Measurements from ENCODE around the gene RTF2.

The RTF2 gene, protein sequence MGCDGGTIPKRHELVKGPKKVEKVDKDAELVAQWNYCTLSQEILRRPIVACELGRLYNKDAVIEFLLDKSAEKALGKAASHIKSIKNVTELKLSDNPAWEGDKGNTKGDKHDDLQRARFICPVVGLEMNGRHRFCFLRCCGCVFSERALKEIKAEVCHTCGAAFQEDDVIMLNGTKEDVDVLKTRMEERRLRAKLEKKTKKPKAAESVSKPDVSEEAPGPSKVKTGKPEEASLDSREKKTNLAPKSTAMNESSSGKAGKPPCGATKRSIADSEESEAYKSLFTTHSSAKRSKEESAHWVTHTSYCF

DNA sequence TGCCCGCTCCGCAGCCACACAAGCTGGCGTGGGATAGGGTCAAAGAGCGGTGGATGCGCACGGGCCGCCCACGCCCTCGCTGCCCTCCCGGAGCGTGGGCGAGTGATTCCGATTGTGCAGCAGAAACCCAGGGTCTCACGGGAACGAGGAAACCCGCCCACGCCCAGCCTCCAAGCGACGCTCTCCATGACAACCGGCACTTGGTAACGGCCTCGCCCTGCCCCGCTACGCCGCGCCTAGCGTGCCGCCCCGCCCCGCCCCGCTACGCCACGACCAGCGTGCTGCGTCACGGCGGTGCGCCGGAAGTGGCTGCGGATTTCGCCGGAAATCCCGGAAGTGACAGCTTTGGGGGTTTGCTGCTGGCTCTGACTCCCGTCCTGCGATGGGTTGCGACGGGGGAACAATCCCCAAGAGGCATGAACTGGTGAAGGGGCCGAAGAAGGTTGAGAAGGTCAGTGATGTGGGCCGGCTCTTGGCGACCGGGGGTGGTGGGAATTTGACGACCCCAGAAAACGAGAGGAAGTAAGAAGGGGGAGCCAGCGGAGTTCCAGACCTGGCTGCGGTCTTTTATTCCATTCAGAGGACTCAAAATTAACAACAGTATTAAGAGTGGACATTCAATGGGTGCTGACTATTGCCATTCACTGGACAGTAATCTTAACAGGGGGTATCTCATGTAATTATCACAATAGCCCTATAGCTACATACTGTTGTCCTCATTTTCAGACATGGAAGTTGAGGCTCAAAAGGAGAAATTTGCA is at the start of gene RTF2:
Gene RTF2, plus strand, starts transcription at position 312 of the 761 bp plus-strand sequence. Its CDS starts 71 bp downstream, at position 383.
- DNase-seq = peak; percentile 96 to 98

DNA sequence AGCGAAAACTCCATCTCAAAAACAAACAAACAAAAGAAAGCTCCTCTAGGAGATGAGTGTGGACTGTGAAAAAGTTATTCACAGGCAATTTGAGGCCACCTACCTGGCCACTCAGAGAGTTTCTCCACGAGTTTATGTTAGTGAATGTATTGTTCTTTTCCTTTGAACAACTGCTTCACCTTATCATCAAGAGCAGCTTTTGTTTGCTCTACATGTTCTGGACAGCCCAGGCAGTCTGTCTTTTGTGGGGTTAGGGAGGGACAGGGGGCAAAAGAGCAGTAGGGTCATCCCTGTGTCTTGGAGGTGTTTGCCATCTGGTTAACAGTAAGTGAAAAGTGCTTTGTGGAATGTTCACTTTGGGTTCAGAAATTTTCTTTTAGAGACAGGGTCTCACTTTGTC is 48.4 kb upstream of the RTF2 start:
- no peak for DNase-seq

DNA sequence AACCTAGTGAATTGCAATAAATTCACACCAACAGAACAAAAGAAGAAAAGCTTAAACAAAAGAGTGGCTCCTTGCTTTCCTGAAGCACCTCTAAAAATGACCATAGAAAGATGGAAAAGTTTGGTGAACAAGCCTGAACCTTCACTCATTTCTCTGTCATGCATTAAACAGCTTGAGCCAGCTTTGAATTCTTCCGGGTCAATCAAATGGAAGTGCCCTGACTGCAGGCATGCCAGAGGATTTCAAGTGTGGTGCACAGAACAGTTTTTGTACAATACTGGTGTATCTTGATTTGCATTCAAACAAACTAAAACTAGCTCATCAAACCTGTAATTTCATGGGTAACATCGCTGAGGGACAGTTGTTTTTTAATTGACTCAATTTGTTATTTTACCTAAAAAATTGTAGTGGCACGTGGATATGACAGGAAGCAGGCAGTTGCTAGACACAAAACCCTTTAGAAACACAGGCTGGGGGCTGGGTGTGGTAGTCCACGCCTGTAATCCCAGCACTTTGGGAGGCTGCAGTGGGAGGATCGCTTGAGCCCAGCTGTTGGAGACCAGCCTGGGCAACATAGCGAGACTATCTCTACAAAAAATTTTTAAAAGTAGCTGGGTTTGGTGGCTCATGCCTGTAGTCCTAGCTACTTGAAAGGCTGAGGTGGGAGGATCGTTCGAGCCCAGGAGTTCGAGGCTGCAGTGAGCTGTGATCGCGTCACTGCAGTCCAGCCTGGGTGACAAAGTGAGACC is 47.3 kb upstream of the RTF2 start:
- DNase-seq = no peak

DNA sequence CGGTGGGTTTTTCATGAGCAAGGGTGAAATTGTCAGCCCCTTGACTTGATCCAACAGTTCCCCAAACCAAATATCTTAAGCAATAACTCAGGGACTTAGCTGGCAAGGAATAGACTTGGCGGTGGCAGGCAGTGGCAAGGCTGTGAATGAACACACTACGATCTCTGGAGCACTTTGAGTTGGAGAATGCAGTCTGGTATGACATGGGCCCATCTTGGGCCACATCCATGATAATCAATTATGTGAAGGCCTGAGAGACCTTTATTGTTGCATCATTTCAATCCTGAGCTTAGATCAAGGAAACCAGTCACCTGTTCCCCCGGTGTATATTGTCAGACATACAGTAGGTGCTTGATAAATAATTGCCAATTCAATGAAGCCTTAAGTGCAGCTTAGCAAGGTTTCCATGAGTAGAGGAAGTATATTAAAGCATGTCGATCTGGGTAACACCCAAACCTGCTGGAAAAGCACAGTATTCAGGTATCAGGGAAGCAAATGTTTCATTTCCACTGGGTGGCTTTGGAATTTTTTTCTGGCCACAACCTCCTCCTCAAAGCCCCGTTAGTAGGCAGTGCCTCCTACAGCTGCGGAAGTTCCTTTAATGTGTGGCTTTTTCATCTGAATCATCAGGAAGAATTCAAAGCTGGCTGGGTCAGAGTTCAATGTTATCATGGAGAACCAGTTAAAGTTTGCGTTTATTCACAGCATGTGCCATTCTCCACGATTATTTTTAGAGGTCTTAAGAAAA is 46.2 kb upstream of the RTF2 start:
- no peak for DNase-seq

DNA sequence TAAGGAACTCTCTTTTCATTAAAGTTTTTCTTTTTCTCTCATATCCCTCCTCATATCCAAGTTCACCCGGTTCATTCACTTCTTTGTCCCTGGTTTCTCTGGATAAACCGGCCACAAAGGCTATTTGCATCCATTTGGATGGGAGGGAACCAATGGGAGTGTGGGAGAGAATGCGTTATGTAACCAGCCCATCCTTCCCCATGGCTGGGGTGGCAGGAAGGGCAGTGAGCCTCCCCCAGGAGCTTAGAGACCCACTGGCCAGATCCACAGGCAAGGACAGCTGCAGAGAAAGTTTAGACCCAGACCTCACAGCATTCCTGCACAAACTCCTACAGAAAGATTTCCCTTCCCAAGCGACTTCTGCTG is 45.6 kb upstream of the RTF2 start:
- DNase-seq = no peak

DNA sequence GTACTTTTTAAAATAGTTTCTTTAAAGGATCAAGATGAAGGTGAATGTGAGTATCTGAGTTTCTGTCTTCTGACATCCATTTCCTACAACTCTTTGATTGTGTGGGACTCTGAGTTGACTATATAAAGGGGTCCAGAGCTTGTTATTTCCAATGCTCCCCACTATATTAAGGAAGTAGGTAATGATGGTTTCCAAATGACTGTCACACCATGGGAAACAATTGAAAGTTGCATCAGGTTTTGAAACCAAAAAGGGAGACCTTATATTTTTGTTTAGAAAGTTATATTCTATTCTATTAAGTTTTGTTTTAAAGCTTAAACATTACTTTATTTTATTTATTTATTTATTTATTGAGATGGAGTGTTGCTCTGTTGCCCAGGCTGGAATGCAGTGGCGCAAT is 45.2 kb upstream of the RTF2 start:
- no peak for DNase-seq

DNA sequence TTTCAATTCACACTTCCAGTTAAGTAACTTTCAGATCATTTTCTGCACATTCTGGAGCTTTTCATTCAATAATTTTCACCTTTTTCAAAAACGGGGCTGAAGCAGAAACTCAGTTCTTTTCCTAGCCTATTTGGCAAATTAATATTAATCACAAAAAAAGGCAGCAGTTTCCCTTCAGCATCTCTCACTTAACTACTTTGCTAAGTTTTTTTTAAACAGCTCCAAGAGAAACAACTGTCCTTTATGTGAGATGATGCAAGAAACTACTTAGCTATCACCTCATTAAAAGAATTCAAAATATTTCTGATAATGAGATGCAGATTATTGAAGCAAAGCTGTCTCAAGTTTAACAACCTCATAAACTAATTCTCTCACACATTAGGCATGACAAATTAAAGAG is 44.5 kb upstream of the RTF2 start:
- DNase-seq = no peak

DNA sequence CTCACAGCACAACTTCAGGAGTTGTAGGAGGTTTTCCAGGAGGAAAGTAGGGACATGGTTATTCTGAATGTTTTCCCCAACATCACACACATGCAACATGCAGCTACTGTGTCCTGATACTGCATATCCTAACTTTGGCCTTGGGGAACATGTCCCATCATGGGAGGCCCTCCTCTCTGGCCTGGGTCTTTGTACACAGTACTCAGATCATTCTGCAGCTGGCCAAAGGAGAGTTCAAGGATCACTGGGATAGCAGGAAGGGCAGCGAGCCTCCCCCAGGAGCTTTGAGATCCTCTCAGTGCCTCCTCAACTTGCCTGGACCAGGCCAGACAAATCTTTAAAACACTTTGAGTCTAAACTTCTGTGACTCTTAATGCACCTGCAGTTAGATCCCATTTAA is 43.5 kb upstream of the RTF2 start:
- no peak for DNase-seq

DNA sequence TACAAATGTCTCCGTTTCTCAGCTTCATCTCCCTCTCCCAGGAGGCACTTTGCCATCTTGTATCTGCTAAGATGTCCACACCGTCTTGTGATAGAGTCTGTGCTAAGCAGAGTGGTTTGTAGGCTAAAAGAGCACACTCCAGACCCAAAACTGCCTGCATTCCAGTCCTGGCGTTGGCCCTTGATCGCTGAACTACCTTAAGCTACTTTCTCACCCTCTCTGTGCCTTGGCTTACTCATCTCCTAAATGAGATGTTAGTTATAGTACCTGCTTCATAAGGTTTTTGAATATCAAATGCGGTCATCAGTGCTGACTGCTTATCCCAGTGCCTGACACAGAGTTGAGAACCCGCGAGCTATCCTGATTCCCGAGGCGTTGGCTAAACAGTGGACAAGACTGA is 42.4 kb upstream of the RTF2 start:
- DNase-seq = no peak

DNA sequence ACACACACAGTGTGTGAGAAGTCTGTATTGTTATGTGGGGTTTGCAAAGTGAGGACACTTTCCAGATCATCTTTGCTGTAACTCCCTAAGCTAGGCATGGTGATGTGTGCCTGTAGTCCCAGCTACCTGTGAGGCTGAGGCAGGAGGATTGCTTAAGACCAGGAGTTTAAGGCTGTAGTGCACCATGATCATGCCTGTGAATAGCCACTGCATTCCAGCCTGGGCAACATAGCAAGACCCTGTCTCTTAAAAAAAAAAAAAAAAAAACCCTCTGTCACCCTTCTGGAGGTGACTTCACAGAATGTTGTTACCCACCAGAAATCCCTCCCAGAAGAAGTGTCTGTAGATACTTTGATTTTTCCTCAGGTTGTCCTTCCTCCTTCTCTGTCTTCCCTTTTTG is 41.5 kb upstream of the RTF2 start:
- no peak for DNase-seq

DNA sequence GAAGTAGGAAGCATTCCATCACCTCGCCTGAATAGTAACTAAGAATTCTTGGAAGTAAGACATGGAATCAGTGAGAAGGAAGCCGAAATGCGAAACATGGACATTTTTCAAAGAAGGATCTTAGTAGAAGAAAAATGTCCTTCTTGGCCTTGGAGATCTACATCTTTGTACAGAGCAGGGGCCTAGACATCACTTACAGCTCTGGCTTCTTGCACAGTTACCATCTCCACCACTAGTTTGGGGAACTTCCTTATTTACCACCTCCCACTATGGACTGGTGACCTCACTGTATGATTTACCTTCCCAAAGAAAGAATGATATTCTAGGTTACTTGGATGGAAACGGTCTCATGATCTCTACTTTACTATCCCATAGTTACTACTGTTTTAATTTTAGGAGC is 40.6 kb upstream of the RTF2 start:
- DNase-seq = no peak

DNA sequence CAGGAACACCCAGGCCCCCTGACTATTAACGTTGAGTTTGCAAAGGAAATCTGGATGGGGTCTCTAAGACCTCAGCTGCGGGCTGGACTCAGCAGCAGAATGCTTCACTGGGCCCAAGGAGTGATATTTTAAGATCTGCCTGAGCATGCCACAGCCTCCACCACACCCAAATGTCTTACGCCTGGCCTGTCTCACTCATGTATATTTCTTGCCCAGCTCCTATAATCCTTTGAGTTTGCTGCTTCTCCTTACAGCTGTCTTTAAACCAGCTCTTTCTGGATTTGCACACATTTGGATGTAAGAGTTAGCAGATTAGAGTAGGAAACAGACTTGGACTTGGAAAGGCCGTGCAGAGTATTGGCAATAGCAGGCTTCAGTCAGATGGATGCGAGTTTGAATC is 40.0 kb upstream of the RTF2 start:
- no peak for DNase-seq

DNA sequence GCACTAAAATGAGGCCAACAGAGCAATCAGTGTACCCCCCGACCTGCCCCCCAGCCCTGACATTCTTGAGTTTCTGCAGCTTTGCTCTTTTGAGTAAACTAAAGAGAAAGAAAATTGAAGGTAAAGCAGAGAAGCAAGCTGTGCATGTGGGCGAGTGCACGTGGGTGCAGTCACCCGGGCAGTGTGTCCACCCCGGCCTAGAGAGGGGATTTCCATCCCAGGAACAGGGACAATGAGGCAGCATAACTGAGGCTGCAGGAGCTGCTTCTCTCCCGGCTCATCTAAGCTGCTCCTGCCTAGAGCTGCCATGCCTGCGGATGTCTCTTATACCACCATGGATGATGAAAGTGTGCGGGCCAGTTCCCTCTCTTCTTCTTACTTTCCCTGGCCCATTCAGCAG is 39.5 kb upstream of the RTF2 start:
- DNase-seq = no peak

DNA sequence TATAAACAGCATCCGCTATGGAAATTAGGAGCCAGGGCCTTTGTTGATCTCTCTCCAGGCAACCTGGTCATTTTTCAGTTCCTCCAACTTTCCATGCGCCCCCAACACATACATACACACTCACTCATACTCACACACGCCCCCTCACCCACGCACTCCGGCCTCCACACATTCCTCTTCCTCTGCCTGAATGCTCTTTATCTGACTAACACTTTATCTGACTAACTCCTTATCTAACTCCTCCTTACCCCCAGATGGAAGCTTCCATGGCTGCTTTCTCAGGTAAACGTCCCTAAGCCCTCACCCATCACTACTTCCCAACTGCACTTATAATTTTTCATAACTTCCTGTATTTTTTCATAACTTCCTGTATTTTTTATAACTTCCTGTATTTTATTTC is 38.9 kb upstream of the RTF2 start:
- no peak for DNase-seq

DNA sequence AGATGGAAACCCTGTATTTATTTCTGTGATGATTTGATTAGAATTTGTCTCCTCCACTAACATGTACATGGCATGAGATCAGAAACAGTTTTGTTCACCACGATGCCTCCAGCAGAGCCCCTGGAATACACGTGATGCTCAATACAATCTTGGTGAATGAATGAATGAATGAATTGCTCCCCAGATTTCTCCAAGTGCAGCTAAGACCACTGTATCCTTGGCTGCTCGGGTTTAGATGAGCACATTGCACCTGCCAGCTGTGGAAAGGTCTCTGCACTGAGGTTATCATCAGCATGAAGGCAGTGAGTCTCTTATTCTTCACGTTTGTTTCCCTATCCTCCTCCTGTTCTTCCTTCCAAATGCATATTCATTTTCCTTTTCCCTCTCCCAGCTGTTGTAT is 38.5 kb upstream of the RTF2 start:
- DNase-seq = no peak

DNA sequence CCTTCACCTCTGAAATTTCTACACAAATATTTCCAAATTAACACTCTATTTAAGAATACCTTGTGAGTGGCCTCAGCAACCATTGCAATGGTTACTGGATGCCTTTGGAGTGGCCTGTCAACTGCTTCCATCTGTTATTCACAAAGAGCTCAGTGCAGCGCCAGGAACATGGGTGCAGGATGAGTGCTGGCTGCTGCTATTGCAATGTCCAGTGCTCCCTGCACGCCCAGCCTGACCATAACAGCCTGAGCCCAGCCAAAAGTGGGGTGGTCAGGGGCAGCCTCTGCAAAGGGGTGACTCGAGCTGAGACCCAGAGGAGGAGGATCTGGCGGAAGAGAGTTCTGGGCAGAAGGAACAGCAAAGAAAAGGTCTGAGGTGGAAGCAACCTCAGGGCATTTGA is 38.0 kb upstream of the RTF2 start:
- DNase-seq = no peak

DNA sequence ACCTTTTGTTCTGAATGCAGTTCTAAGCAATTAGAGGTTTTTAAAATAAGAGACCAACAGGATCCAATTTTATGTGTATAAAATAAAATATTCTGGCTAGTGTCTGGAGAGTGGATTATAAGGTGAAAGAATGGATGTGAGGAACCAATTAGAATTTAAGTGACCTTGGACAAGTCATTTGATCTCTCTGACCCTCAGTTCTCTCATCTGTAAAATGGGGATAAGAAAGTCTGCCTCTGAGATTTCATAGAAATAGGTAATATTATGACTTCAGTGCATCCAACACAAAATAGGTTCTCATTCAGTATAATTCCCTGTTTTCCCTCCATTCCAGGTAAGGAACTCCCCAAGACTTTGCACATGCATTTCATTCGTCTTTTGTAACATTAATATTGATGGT is 37.5 kb upstream of the RTF2 start:
- no peak for DNase-seq

DNA sequence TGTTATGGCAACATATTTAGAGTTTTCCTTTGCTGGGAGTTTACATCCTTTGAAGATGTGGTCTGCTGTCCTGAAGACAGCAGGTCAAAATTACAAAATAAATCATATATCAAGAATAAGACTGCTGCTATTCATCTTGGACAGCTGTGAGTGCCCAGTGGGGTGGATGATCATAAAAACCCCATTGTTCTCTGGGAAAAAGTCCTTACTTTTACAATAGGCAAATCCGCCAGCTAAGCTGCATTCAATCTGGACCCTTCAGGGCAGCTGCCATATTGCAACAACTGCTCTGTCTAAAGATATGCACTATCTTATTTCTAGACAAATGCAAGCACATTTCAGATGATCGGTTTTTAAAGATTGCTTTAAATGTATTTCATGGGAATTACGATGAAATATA is 37.0 kb upstream of the RTF2 start:
- DNase-seq = no peak

DNA sequence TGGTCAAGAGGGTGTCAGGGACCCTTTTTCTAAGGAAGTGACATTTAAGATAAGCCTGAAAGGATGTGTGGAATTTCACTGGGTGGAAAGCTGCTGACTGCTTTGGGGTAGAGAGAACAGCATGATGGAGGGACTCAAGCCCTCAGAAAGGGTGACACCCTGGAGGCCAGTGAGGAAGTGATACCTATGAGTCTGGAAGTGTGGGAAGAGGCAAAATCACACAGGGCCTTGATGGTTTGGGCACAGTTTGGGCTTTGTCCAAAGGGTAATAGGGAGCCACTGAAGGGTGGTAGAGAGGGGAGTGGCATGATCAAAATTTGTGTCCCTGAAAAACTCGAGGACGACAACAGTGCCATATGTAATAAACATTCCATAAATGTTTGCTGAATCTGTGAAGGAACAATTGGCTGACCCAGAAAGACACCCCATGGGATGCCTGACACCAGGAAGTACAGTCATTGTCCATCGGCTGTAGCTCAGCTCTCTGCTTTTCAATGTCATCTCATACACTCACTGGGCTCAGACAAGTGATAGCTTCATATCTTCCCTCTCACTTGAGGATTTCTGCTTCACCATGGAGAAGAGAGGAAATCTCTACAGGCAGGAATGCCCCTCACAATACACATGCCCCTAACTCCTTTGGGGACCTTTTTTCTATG is 35.1 kb upstream of the RTF2 start:
- DNase-seq = no peak

DNA sequence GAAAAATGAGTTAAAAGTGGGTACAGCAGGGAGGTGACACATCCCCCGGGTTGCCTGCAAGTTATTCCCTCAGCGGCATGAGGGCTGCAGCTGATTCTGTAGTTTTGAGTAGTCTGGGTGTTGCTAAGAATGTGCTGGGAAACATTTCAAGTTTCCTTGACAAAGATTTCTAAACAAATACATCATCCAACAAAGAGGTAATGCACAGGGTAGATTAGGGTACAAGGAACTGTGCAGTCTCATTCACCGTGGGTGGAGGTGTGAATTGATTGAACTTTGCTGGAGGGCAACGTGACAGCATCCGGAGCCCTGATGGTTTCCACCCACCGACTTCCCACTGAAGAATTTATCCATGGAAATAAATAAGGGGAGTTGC is 34.6 kb upstream of the RTF2 start:
- no peak for DNase-seq

DNA sequence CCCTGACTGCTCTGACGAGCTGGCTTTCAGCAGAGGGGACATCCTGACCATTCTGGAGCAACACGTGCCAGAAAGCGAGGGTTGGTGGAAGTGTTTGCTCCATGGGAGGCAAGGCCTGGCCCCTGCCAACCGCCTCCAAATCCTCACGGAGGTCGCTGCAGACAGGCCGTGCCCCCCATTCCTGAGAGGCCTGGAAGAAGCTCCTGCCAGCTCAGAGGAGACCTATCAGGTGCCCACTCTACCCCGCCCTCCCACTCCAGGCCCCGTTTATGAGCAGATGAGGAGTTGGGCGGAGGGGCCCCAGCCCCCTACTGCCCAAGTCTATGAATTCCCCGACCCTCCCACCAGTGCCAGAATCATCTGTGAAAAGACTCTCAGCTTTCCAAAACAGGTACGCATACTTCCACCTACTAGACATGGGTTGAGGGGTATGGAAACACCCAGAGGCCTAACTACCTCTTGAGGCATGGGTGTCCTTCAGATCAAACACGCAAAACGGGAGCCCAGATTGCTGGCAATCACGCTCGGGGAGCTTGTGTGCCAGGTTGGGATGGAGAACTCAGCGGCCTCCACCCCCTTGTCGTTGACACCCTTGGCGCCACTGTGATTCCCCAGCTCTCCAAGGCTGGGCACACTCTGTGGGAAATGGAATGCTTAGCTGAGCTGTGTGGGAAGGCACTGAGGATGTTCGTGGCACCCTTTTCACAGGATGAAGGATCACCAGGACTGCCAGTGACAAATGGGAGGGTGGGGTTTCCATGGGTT is 31.0 kb upstream of the RTF2 start:
- no peak for DNase-seq

DNA sequence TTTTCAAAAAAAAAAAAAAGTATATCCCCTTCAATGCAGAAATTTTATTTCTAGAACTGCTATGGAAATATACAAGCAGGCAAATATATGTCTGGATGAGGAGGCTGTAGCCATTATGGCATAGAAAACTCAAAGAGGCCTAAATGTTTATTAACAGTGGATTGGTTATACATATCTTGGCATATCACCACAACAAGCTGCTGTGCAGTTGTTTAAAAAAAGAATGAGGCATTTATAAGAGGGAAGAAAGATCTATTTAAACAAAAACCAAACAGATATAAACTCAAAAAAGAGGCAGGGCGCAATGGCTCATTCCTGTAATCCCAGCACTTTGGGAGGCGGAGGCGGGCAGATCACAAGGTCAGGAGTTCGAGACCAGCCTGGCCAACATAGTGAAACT is 30.1 kb upstream of the RTF2 start:
- no peak for DNase-seq

Data from SHP77 (cell line).